Cardiac fibroblast (primary cell): ENCODE data around the gene CAMK2A.

Experiments used
- DNase-seq, 2 donors: peaks; one replicate each; pipeline versions ENCODE4 v3.0.0 to v3.0.0-alpha.2; 2010; ENCODE audit warnings: low read depth in 2 of 2
- H3K4me3 ChIP-seq, 2 donors: replicated peaks in 1 of 2; 1 replicate in 1 of 2; 2 replicates in 1 of 2; pipeline ENCODE4 v1.5.1; 2011; ENCODE audit warnings: low read depth in 2 of 2, low read length in 2 of 2, mild to moderate bottlenecking in 2 of 2, moderate library complexity in 1 of 2
- CTCF ChIP-seq: IDR thresholded peaks from one replicate; pipeline ENCODE4 v1.5.1; 2011; ENCODE audit warnings: low read depth, mild to moderate bottlenecking, low read length, inconsistent platforms

CAMK2A gene

GRCh38 chr5:150192462-150192861 is 97.1 kb downstream of the CAMK2A start:
- no peak for TF ChIP-seq CTCF
- no peak overlapping the region for H3K4me3 ChIP-seq
- DNase-seq: no peak

- H3K4me3 ChIP-seq: no peak overlapping the region
- TF ChIP-seq CTCF: no peak
- no peak for DNase-seq
Observed at GRCh38 chr5:150190987-150191386, 98.6 kb downstream of the CAMK2A start.

GRCh38 chr5:150190503-150190979 is 99.0 kb downstream of the CAMK2A start:
- TF ChIP-seq CTCF: no peak
- H3K4me3 ChIP-seq: no peak overlapping the region
- no peak for DNase-seq

DNA sequence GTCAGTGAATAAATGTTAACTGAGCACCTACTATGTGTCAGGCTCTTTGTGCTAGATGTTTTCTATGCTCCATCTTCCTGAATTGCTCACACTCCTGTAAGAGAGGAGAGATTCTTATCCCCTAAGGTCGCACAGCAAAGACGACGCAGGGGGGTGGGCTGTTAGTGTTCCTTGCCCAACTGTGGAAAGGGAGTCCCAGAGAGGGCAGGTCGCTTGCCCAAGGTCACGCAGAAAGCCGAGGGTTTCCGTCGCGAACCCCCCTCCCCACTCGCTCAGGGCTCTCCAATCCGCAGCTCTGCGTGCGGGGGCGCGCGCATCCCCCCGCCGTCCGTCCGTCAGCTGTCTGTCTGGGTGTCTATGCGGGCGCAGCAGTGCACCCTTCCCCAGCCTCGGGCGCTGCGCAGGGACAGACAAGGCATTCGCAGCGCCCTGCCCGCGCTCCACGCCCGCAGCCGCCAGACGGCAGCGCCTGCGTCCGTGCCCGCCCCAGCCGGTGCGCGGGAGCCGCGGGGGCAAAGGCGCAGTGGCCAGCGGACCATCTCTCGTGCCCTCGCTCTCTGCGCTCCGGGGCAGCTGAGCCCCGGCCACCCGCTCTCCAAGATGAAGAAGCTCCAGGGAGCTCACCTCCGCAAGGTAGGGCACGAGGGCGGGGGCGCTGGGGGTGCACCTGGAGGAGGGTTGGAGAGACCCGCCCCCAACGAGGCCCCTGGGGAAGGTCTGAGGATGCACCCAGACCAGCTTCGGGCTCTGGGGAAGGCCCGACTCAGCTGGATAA is 99.7 kb downstream of the CAMK2A start, which contains the start of gene SLC6A7:
Gene SLC6A7, plus strand, starts transcription at position 335 of the 775 bp plus-strand sequence. Its CDS starts 266 bp downstream, at position 601.
- H3K4me3 ChIP-seq: no peak within 1 kb of the TSS
- no peak for DNase-seq
- TF ChIP-seq CTCF: no peak

GRCh38 chr5:150189326-150189725 is 100.2 kb downstream of the CAMK2A start:
- H3K4me3 ChIP-seq: no peak overlapping the region
- TF ChIP-seq CTCF: no peak
- DNase-seq: no peak

DNA sequence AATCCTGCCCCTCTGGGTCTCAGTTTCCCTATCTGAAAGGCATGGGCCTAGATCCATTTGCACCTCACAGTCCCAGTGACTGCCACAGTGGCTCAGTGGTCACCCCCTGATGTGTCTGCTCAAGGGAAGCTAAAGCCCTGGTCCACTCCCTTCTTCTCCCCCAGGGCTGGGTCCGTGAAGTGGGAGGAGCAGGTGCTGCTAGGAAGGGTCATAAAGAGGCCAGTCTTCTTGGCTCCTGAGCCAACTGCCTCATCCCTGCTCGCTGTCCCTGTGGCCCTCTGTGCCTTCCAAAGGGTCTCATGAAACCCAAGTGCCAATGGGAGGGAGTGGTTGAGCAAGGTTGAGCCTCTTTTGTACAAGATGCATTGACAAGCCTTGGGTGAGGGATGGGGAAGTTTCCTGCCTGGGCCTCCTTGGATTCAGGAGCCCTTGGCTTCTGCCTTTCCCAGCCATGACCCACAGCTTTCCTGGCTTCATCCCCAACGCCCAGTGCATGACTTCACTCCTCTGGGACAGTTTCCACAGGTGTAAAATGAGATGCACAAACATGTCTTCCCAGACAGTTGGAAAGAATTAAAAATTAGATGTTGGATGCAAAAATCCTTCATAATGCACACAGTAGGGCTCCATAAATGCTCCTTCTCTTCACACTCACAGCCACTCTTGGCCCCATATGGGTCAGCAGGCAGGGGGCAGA is 101.3 kb downstream of the CAMK2A start:
- no peak for DNase-seq
- no peak for TF ChIP-seq CTCF
- no peak overlapping the region for H3K4me3 ChIP-seq
